Measurements from ENCODE around the gene SCUBE1.

SCUBE1 gene

GRCh38 chr22:43206509-43207161 lies 136.5 kb downstream of the SCUBE1 start:
- no peak for TF ChIP-seq CTCF (IDR thresholded peaks at IDR 0.05; ENCODE audit: low read depth, low read length)
- H3K4me3 ChIP-seq (ENCODE audit: low read depth, low read length) = no peak overlapping the region

- TF ChIP-seq CTCF (IDR thresholded peaks at IDR 0.05; ENCODE audit: low read depth, low read length) = no peak
Measured at GRCh38 chr22:43205748-43206508, 137.2 kb downstream of the SCUBE1 start.

GRCh38 chr22:43205261-43205691 lies 137.9 kb downstream of the SCUBE1 start:
- TF ChIP-seq CTCF (IDR thresholded peaks at IDR 0.05; ENCODE audit: low read depth, low read length) = no peak
- no peak overlapping the region for H3K4me3 ChIP-seq (ENCODE audit: low read depth, low read length)

More at GRCh38 chr22:43205748-43206508, 137.2 kb downstream of the SCUBE1 start:
- H3K4me3 ChIP-seq (ENCODE audit: low read depth, low read length) = no peak overlapping the region

GRCh38 chr22:43203471-43203981 lies 139.6 kb downstream of the SCUBE1 start:
- no peak overlapping the region for H3K4me3 ChIP-seq (ENCODE audit: low read depth, low read length)
- no peak for TF ChIP-seq CTCF (IDR thresholded peaks at IDR 0.05; ENCODE audit: low read depth, low read length)

GRCh38 chr22:43202756-43203410 lies 140.3 kb downstream of the SCUBE1 start:
- TF ChIP-seq CTCF (IDR thresholded peaks at IDR 0.05; ENCODE audit: low read depth, low read length) = no peak
- H3K4me3 ChIP-seq (ENCODE audit: low read depth, low read length) = no peak overlapping the region

GRCh38 chr22:43202326-43202725 lies 140.8 kb downstream of the SCUBE1 start:
- no peak overlapping the region for H3K4me3 ChIP-seq (ENCODE audit: low read depth, low read length)
- no peak for TF ChIP-seq CTCF (IDR thresholded peaks at IDR 0.05; ENCODE audit: low read depth, low read length)
